ENCODE results near the gene GPR89A.

The GPR89A gene

DNA sequence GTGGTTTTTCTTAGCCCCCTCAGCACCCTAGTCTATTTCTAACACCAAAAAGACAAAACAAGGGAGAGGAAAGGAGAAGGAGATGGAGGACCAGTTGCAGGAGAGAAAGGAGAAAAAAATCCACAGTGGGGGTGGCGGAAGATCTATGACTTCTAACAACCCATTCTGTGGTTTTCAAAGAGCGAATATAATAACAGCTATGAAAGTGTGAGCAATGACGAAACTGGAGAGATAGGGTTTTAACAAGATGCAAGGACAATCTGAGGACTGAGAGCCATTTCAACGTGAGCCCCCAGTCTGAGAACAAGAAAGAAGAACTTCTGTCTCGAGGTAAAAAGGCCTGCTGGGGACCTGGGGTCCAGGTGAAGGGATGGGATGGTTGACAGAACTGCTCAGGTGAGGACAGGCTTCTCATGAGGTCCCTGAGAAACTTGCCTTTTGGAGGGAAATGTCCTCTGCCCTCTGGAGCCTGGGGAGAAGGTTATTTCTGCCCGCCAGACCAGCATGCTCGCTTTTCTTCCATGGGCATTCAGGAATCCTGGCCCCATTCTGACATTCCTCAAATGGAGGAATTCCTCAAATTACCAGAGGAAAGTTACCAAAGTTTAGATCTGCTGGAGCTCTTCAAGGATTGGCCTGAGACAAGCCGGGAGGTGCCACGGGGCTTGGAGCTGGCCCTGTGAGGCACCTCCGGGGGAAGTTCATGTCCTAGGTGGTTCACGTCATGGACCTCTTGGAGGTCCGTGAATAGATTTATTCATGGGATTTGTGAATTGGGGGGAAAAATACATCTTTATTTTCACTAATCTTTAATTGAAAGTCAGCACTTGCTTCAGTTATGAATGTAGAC lies 111.7 kb downstream of the GPR89A start, which contains the start of gene CD160:
Gene CD160 (plus strand): TSS at position 270 of the 850 bp plus-strand sequence. CDS start 8,829 bp downstream, outside the sequence.
- Histone ChIP-seq H3K4me3 (ENCODE audit: insufficient read length, low read depth) (no peak within 1 kb of the TSS), H3K9ac (ENCODE audit: insufficient read length, low read depth) (no peak within 1 kb of the TSS), H3K9me3 (ENCODE audit: insufficient read depth, low read length) (no peaks in the 10 kb centered on the region), H3K4me1 (ENCODE audit: insufficient read depth, insufficient read length) (peaks cover 9% of the 10 kb centered on the region), H3K27me3 (ENCODE audit: insufficient read depth, insufficient read length) (peaks cover 21% of the 10 kb centered on the region), H3K36me3 (ENCODE audit: insufficient read depth, insufficient read length, low read length) (no peaks in the 10 kb centered on the region)
- DNase-seq (ENCODE audit: low read depth, low spot score), result no peak
- no peak for TF ChIP-seq ZNF274 (IDR thresholded peaks at IDR 0.05; ENCODE audit: low read depth, low read length)
- TF ChIP-seq YY1 (IDR thresholded peaks at IDR 0.05; ENCODE audit: insufficient read depth, insufficient read length), result no peak
- no peak for TF ChIP-seq SUZ12 (IDR thresholded peaks at IDR 0.05; ENCODE audit: extremely low read depth, insufficient read depth, insufficient read length)

Data from NT2/D1 (cell line).